Ovary (tissue), 3 donors: Measurements from ENCODE around the gene ANK2.

Experiments used
- POLR2A ChIP-seq: fragments of 450-650 bp; IDR thresholded peaks from one replicate; pipeline ENCODE4 v1.6.1; 2017; ENCODE audit warnings: antibody characterized with exemption, mild to moderate bottlenecking, moderate library complexity
- TF ChIP-seq, protein P1 (sequence below), 3 donors: fragments of 450-650 bp in 2 of 3; fragments of 200-600 bp in 1 of 3; IDR thresholded peaks; one replicate each; pipeline versions ENCODE4 v1.5.1 to v1.8.0; 2016 to 2022; ENCODE audit warnings: antibody characterized with exemption in 3 of 3, mild to moderate bottlenecking in 1 of 3
- donor health status: DM: no; HTN: no; CAD: no.

DNA sequence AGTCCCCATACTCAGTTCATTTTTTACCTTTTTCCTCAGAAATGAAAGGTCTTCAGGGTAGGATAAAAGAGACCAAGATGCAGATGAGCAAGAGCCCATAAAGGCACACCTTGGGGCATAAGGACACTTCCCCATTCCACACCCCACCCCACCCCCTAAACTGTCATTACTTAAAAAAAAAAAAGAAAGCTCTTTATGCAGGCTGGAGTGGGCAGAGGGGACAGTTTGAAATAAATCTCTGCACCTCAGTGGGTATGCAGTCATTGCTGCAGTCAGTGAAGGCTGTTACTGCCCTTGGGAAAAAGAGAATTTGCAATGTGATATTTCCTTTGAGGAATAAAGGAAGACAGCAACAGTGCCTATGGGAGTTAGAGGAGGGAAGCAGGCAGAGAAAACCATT, 137.5 kb downstream of the ANK2 start:
- TF ChIP-seq, protein P1, sequence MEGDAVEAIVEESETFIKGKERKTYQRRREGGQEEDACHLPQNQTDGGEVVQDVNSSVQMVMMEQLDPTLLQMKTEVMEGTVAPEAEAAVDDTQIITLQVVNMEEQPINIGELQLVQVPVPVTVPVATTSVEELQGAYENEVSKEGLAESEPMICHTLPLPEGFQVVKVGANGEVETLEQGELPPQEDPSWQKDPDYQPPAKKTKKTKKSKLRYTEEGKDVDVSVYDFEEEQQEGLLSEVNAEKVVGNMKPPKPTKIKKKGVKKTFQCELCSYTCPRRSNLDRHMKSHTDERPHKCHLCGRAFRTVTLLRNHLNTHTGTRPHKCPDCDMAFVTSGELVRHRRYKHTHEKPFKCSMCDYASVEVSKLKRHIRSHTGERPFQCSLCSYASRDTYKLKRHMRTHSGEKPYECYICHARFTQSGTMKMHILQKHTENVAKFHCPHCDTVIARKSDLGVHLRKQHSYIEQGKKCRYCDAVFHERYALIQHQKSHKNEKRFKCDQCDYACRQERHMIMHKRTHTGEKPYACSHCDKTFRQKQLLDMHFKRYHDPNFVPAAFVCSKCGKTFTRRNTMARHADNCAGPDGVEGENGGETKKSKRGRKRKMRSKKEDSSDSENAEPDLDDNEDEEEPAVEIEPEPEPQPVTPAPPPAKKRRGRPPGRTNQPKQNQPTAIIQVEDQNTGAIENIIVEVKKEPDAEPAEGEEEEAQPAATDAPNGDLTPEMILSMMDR (IDR thresholded peaks at IDR 0.05), result no peak
- no peak for TF ChIP-seq POLR2A
